IMR-90 (cell line): Measurements from ENCODE around the gene NOL8. TPM values are rescaled to one million over a fixed set of nuclear protein-coding genes. Genes with fewer than 3 reads are reported as not detected.

Experiments
- ATAC-seq: fragments of 200-7000 bp; cut with Tn5 transposase; 2 replicates; pipeline ENCODE4 v1.9.1; 2020; ENCODE audit warnings: low read depth, mild to moderate bottlenecking, moderate library complexity
- BruUV-seq: library from RNA; stranded (reverse); fragments of 400-500 nt; replicated peaks from 2 replicates; lab custom pipeline; 2021; lab: Mats Ljungman, UMichigan
- CTCF ChIA-PET: fragments of 300-600 bp; formaldehyde crosslinking; extraction: SDS; loops from one replicate; lab custom pipeline; 2021; ENCODE audit warnings: antibody characterized with exemption; lab: Yijun Ruan, JAX
- POLR2A ChIA-PET: fragments of 300-600 bp; sonication (Branson Sonifier 250); formaldehyde crosslinking; loops from one replicate; lab custom pipeline; 2022; ENCODE audit warnings: antibody characterized with exemption; ENCODE audit not compliant: unreplicated experiment; lab: Charles Lee
- DNase-seq: peaks from one replicate; pipeline ENCODE4 v3.0.0; 2013
- H2AFZ ChIP-seq: replicated peaks from 2 replicates; pipeline ENCODE3; 2013; ENCODE audit warnings: low read length, mild to moderate bottlenecking; ENCODE audit not compliant: poor library complexity
- H2AK5ac ChIP-seq: 2 replicates; pipeline ENCODE4 v1.6.1; 2013; ENCODE audit warnings: low read depth, low read length, inconsistent platforms
- H2AK9ac ChIP-seq: replicated peaks from 2 replicates; pipeline ENCODE3; 2013; ENCODE audit warnings: mild to moderate bottlenecking, low read depth, low read length, moderate library complexity; ENCODE audit not compliant: poor library complexity
- H2BK120ac ChIP-seq: 2 replicates; pipeline ENCODE4 v1.6.1; 2013; ENCODE audit warnings: low read depth, low read length, inconsistent platforms
- H2BK15ac ChIP-seq: 3 replicates; pipeline ENCODE4 v1.6.1; 2013; ENCODE audit warnings: low read depth, low read length, inconsistent platforms
- H2BK20ac ChIP-seq: 2 replicates; pipeline ENCODE4 v1.6.1; 2013; ENCODE audit warnings: low read depth, mild to moderate bottlenecking, inconsistent platforms, low read length, moderate library complexity
- H2BK5ac ChIP-seq: 2 replicates; pipeline ENCODE4 v1.6.1; 2013; ENCODE audit warnings: mild to moderate bottlenecking, low read depth, low read length, inconsistent platforms; ENCODE audit not compliant: poor library complexity, severe bottlenecking
- H3K14ac ChIP-seq: replicated peaks from 2 replicates; pipeline ENCODE4 v1.6.1; 2013; ENCODE audit warnings: low read depth, low read length, inconsistent platforms
- H3K18ac ChIP-seq: 2 replicates; pipeline ENCODE4 v1.6.1; 2013; ENCODE audit warnings: low read depth, low read length, control low read depth
- H3K23ac ChIP-seq: 2 replicates; pipeline ENCODE4 v1.6.1; 2013; ENCODE audit warnings: low read depth, low read length, inconsistent platforms
- H3K27ac ChIP-seq: 2 replicates; pipeline ENCODE4 v1.5.1; 2013; ENCODE audit warnings: mild to moderate bottlenecking, control low read depth, low read length; ENCODE audit not compliant: insufficient read depth
- H3K27me3 ChIP-seq: 2 replicates; pipeline ENCODE4 v1.6.1; 2013; ENCODE audit warnings: low read length; ENCODE audit not compliant: control insufficient read depth, insufficient read depth
- H3K36me3 ChIP-seq: 2 replicates; pipeline ENCODE4 v1.6.1; 2013; ENCODE audit warnings: low read length, mixed read lengths; ENCODE audit not compliant: control insufficient read depth, insufficient read depth
- H3K4ac ChIP-seq: 2 replicates; pipeline ENCODE4 v1.6.1; 2013; ENCODE audit warnings: low read depth, low read length, inconsistent platforms
- H3K4me1 ChIP-seq: 2 replicates; pipeline ENCODE4 v1.6.1; 2013; ENCODE audit warnings: low read length, mixed read lengths; ENCODE audit not compliant: control insufficient read depth, insufficient read depth
- H3K4me2 ChIP-seq: 2 replicates; pipeline ENCODE4 v1.6.1; 2013; ENCODE audit warnings: low read depth, mild to moderate bottlenecking, control low read depth, low read length, moderate library complexity
- H3K4me3 ChIP-seq: 2 replicates; pipeline ENCODE4 v1.5.1; 2013; ENCODE audit warnings: low read depth, mild to moderate bottlenecking, control low read depth, low read length, moderate library complexity; ENCODE audit not compliant: insufficient read depth
- H3K56ac ChIP-seq: 2 replicates; pipeline ENCODE4 v1.6.1; 2013; ENCODE audit warnings: low read length, inconsistent platforms; ENCODE audit not compliant: insufficient read depth; ENCODE audit errors: extremely low read depth
- H3K79me1 ChIP-seq, 2 experiments: 2 replicates each; pipeline ENCODE4 v1.6.1; 2013; ENCODE audit warnings: low read length in 2 of 2, inconsistent platforms in 1 of 2, low read depth in 1 of 2
- H3K9ac ChIP-seq: 2 replicates; pipeline ENCODE4 v1.6.1; 2013; ENCODE audit warnings: low read depth, low read length, control low read depth
- H3K9me1 ChIP-seq: 2 replicates; pipeline ENCODE4 v1.6.1; 2013; ENCODE audit warnings: low read length, inconsistent platforms; ENCODE audit not compliant: insufficient read depth
- H3K9me3 ChIP-seq: 2 replicates; pipeline ENCODE4 v1.6.1; 2013; ENCODE audit warnings: low read length; ENCODE audit not compliant: control insufficient read depth, insufficient read depth
- H4K20me1 ChIP-seq: 2 replicates; pipeline ENCODE4 v1.6.1; 2013; ENCODE audit warnings: low read length, inconsistent platforms; ENCODE audit not compliant: insufficient read depth
- H4K5ac ChIP-seq: 2 replicates; pipeline ENCODE4 v1.6.1; 2013; ENCODE audit warnings: mild to moderate bottlenecking, low read depth, low read length, control low read depth
- H4K8ac ChIP-seq, 2 experiments: 2 replicates each; pipeline ENCODE4 v1.6.1; 2013; ENCODE audit warnings: low read depth in 2 of 2, low read length in 2 of 2, control low read depth in 1 of 2, inconsistent platforms in 1 of 2
- H4K91ac ChIP-seq: 2 replicates; pipeline ENCODE4 v1.6.1; 2013; ENCODE audit warnings: low read depth, low read length, inconsistent platforms; ENCODE audit not compliant: insufficient read depth
- CTCF ChIP-seq: conservative IDR thresholded peaks from 2 replicates; pipeline ENCODE4 v1.5.1; 2012; ENCODE audit warnings: mild to moderate bottlenecking, low read depth, low read length, improper control_type of control experiment
- WGBS, 2 experiments: methylation state at CpG; one replicate each; pipeline versions ENCODE4 v1.1.5 to v1.1.7; 2013; ENCODE audit warnings: missing lambda C conversion rate in 2 of 2; ENCODE audit not compliant: insufficient read length in 1 of 2; ENCODE audit errors: extremely low coverage in 2 of 2; 5-methylcytosine and 5-hydroxymethylcytosine counted together
- dilution Hi-C: fragments of 300-500 bp; cut with HindIII; formaldehyde crosslinking; loops from one replicate; pipeline ENCODE4 v1.14.3; 2018; ENCODE audit warnings: low sequenced_read_pairs; ENCODE audit not compliant: unreplicated experiment
- in situ Hi-C: fragments of 300-500 bp; cut with MboI; formaldehyde crosslinking; loops from 3 replicates; pipeline ENCODE4 v1.14.3; 2019; ENCODE audit warnings: low sequenced_read_pairs, inconsistent platforms, mixed read lengths
- intact Hi-C: fragments of 100-400 bp; cut with micrococcal nuclease; formaldehyde crosslinking; loops from 2 replicates; pipeline ENCODE4 v1.10.0; 2022
- polyA plus RNA-seq, 3 experiments: library from polyadenylated mRNA; depleted of rRNA; stranded (reverse); fragments of >200 nt; gene quantifications; 2 replicates each; pipeline ENCODE4 v1.2.3, GENCODE V29; 2012; ENCODE audit warnings: low replicate concordance in 1 of 3
- total RNA-seq: library from RNA; depleted of rRNA; stranded (reverse); fragments of >200 nt; gene quantifications from 2 replicates; pipeline ENCODE4 v1.2.3, GENCODE V29; 2012

The NOL8 gene
- total and polyA plus RNA-seq, 2 of the 4 experiments (the other 2 are of a cell fraction), result 10.1 to 18.3 TPM

GRCh38 chr9:92295827-92296258, 29.3 kb downstream of the NOL8 start:
- Histone ChIP-seq H3K23ac (no peak overlapping the region), H2BK120ac (no peak overlapping the region), H3K36me3 (peaks cover 14% of the 10 kb centered on the region), H2AFZ (no peak overlapping the region), H3K9ac (no peak overlapping the region), H4K8ac (no peak overlapping the region), H3K9me1 (peaks cover 4% of the 10 kb centered on the region), H3K4me2 (no peak overlapping the region), H3K27me3 (no peaks in the 10 kb centered on the region), H3K79me1 (peaks cover 2 to 23% of the 10 kb centered on the region in 2 experiments), H3K56ac (no peak overlapping the region), H2AK9ac (no peak overlapping the region), H3K27ac (no peak overlapping the region), H4K5ac (no peak overlapping the region), H3K9me3 (no peaks in the 10 kb centered on the region), H3K4me3 (no peak overlapping the region), H2BK20ac (no peak overlapping the region), H3K4ac (no peak overlapping the region), H2BK5ac (no peak overlapping the region), H3K14ac (no peak overlapping the region), H3K18ac (no peak overlapping the region), H4K91ac (no peak overlapping the region), H2AK5ac (no peak overlapping the region), H2BK15ac (no peak overlapping the region), H3K4me1 (peaks cover 6% of the 10 kb centered on the region), H4K20me1 (peaks cover 11% of the 10 kb centered on the region; the same call in 1 of the 2 replicates)
- no TSS peak for BruUV-seq
- CTCF ChIA-PET, result interaction anchor here (1.2 kb wide), 1 partner anchor 156 kb away, joined by 3 read pairs; no protein-coding TSS in a partner anchor
- no peak for TF ChIP-seq CTCF
- dilution Hi-C loops, result no loop called here
- in situ Hi-C loops, result loop anchor here (10.0 kb wide), 1 partner anchor 161 kb away; no protein-coding TSS in a partner anchor
- intact Hi-C loops, result no loop called here
- DNase-seq (no peak), ATAC-seq (no peak)
- POLR2A ChIA-PET, result interaction anchor here (0.5 kb wide), 1 partner anchor 316 kb away, joined by 4 read pairs; no protein-coding TSS in a partner anchor
- no CpG with 5 or more reads among the region's 4 CpGs for whole genome bisulfite sequencing, 2 experiments
